ENCODE measurements around the gene INVS. TPM values are rescaled to one million over a fixed set of nuclear protein-coding genes. Genes with fewer than 3 reads are reported as not detected.
A peak's percentile ranks its signal among the peaks of the same experiment; 100 is the strongest.

Gene INVS
- total RNA-seq, 1 experiment from 2014 or later = 21.1 TPM

DNA sequence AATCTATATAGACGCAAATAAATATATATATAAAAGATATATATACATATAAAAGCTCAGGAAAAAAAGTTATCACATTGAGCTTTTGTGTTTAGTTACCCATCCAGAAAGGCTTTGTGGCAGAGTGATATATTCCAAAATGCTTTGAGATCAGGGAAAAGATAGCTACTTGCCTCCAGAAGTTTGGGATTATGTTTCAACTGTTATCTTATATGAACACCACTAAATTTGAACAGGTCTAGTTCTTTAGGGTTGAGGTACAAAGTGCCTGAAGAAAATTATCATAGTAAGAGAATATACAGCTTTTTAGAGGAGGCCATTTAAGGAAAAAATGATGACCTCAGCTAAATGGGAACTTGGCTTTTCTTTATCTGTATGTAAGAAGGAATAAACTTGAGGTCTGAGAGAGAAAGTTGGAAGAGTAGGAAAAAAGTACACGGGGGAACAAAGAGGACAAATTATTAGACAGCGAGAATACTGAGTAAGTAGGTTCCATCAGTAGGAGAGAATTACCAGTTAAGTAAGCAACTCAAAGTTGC, 2.6 kb upstream of the INVS start:
- no TSS peak for BruUV-seq (replicated peaks)
- Histone ChIP-seq H3K4me3 (replicated peaks in 1 of 2; ENCODE audit: low read depth in 1 of 2, low read length in 2 of 2) (no peak overlapping the region), H2AFZ (ENCODE audit: low read depth, low read length, poor library complexity, severe bottlenecking) (no peak overlapping the region), H3K27ac (ENCODE audit: low read depth, low read length) (no peak overlapping the region), H3K9me3 (ENCODE audit: control insufficient read depth in 1 of 2, insufficient read depth in 1 of 2, low read depth in 1 of 2, low read length in 2 of 2) (no peaks in the 10 kb centered on the region), H3K36me3 (ENCODE audit: control insufficient read depth in 1 of 2, insufficient read depth in 2 of 2, low read length in 2 of 2) (no peaks in the 10 kb centered on the region), H3K79me2 (ENCODE audit: insufficient read depth, low read length) (peaks cover 80% of the 10 kb centered on the region), H3K9me2 (ENCODE audit: insufficient read depth) (no peaks in the 10 kb centered on the region), H3K4me2 (ENCODE audit: low read length) (peak overlapping the region; percentile 91; the same call in 1 of the 2 replicates), H4K20me1 (ENCODE audit: insufficient read depth) (peaks cover 6% of the 10 kb centered on the region; the same call in 1 of the 2 replicates), H3K27me3 (ENCODE audit: insufficient read depth, low read length) (no peaks in the 10 kb centered on the region), H3K4me1 (ENCODE audit: control insufficient read depth in 1 of 2, insufficient read depth in 2 of 2, low read length in 2 of 2) (peaks cover 0 to 12% of the 10 kb centered on the region in 2 experiments; a peak in 3 of 4 replicates), H3K9ac (ENCODE audit: low read length) (no peak overlapping the region)
- ATAC-seq (no peak), DNase-seq (ENCODE audit: low read depth, low spot score) (no peak)
- TF ChIP-seq JUND (IDR thresholded peaks at IDR 0.05) (no peak), CEBPB (IDR thresholded peaks at IDR 0.05; ENCODE audit: low read depth) (no peak), CBX3 (IDR thresholded peaks at IDR 0.05; ENCODE audit: low read depth) (no peak), POLR2A (IDR thresholded peaks at IDR 0.05; ENCODE audit: borderline replicate concordance, extremely low read depth, insufficient read depth, insufficient read length) (no peak), SRF (IDR thresholded peaks at IDR 0.05; ENCODE audit: low read depth) (no peak)
- CTCF ChIA-PET = no interaction called here
- POLR2A ChIA-PET = no interaction called here
- RAD21 ChIA-PET (ENCODE audit: low non-redundant PET in 1 of 2, low total read pairs in 2 of 2, uncharacterized antibody in 2 of 2, unreplicated experiment in 2 of 2) = no interaction called here
- intact Hi-C loops (cut with micrococcal nuclease) = loop anchor here (5.0 kb wide), 1 partner anchor 274 kb away; the partner anchor contains the start of gene NR4A3

- intact Hi-C loops (cut with micrococcal nuclease) = loop anchor here (5.0 kb wide), 1 partner anchor 276 kb away; the partner anchor contains the start of gene NR4A3
- Histone ChIP-seq H3K79me2 (ENCODE audit: insufficient read depth, low read length) (peaks cover 62% of the 10 kb centered on the region), H3K4me1 (ENCODE audit: control insufficient read depth in 1 of 2, insufficient read depth in 2 of 2, low read length in 2 of 2) (peaks cover 0 to 12% of the 10 kb centered on the region in 2 experiments; a peak in 3 of 4 replicates), H4K20me1 (ENCODE audit: insufficient read depth) (peaks cover 6% of the 10 kb centered on the region; the same call in 1 of the 2 replicates), H3K36me3 (ENCODE audit: control insufficient read depth in 1 of 2, insufficient read depth in 2 of 2, low read length in 2 of 2) (no peaks in the 10 kb centered on the region), H3K27ac (ENCODE audit: low read depth, low read length) (peak overlapping the region; percentile 59), H3K4me2 (ENCODE audit: low read length) (peak overlapping the region; percentile 91), H2AFZ (ENCODE audit: low read depth, low read length, poor library complexity, severe bottlenecking) (no peak overlapping the region), H3K4me3 (replicated peaks in 1 of 2; ENCODE audit: low read depth in 1 of 2, low read length in 2 of 2) (peak overlapping the region; percentile 90 to 97), H3K9ac (ENCODE audit: low read length) (peak overlapping the region; percentile 77), H3K9me3 (ENCODE audit: control insufficient read depth in 1 of 2, insufficient read depth in 1 of 2, low read depth in 1 of 2, low read length in 2 of 2) (no peaks in the 10 kb centered on the region), H3K9me2 (ENCODE audit: insufficient read depth) (no peaks in the 10 kb centered on the region), H3K27me3 (ENCODE audit: insufficient read depth, low read length) (no peaks in the 10 kb centered on the region)
- CTCF ChIA-PET = no interaction called here
- TSS peak; percentile 55 for BruUV-seq (replicated peaks)
- RAD21 ChIA-PET (ENCODE audit: low non-redundant PET in 1 of 2, low total read pairs in 2 of 2, uncharacterized antibody in 2 of 2, unreplicated experiment in 2 of 2) = no interaction called here
- no peak for TF ChIP-seq POLR2A (IDR thresholded peaks at IDR 0.05; ENCODE audit: borderline replicate concordance, extremely low read depth, insufficient read depth, insufficient read length)
- TF ChIP-seq, protein P1, sequence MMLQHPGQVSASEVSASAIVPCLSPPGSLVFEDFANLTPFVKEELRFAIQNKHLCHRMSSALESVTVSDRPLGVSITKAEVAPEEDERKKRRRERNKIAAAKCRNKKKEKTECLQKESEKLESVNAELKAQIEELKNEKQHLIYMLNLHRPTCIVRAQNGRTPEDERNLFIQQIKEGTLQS (IDR thresholded peaks at IDR 0.05) = no peak
- TF ChIP-seq ELF1 (IDR thresholded peaks at IDR 0.05; ENCODE audit: borderline replicate concordance, low read depth) = peak; percentile 77
- no peak for TF ChIP-seq SRF (IDR thresholded peaks at IDR 0.05; ENCODE audit: low read depth)
- TF ChIP-seq, protein P2, sequence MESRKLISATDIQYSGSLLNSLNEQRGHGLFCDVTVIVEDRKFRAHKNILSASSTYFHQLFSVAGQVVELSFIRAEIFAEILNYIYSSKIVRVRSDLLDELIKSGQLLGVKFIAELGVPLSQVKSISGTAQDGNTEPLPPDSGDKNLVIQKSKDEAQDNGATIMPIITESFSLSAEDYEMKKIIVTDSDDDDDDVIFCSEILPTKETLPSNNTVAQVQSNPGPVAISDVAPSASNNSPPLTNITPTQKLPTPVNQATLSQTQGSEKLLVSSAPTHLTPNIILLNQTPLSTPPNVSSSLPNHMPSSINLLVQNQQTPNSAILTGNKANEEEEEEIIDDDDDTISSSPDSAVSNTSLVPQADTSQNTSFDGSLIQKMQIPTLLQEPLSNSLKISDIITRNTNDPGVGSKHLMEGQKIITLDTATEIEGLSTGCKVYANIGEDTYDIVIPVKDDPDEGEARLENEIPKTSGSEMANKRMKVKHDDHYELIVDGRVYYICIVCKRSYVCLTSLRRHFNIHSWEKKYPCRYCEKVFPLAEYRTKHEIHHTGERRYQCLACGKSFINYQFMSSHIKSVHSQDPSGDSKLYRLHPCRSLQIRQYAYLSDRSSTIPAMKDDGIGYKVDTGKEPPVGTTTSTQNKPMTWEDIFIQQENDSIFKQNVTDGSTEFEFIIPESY (IDR thresholded peaks at IDR 0.05; ENCODE audit: extremely low read depth, insufficient replicate concordance, low read length) = no peak
- peak; percentile 49 for ATAC-seq
- DNase-seq (ENCODE audit: low read depth, low spot score) = peak; percentile 65
- POLR2A ChIA-PET = no interaction called here
These were observed 777 bp upstream of the INVS start for GRCh38 chr9:100098046-100098886.

All from HCT116 (cell line).